Tibial nerve (tissue), 4 donors: ENCODE results near the gene EGFL7.

Experiments
- CTCF ChIP-seq, 5 experiments: fragments of 200-600 bp in 3 of 5; fragments of 450-650 bp in 2 of 5; sonication (generic) in 3 of 5; IDR thresholded peaks; one replicate each; pipeline ENCODE4 v1.5.1; 2016 to 2019; ENCODE audit warnings: antibody characterized with exemption in 5 of 5, mild to moderate bottlenecking in 3 of 5, moderate library complexity in 2 of 5
- EP300 ChIP-seq, 2 donors: sonication (generic); formaldehyde crosslinking; IDR thresholded peaks; one replicate each; pipeline ENCODE4 v1.6.1; 2017; ENCODE audit warnings: antibody characterized with exemption in 2 of 2, mild to moderate bottlenecking in 1 of 2

- TF ChIP-seq CTCF (IDR thresholded peaks at IDR 0.05): no peak
- TF ChIP-seq EP300 (IDR thresholded peaks at IDR 0.05): no peak
Measured at GRCh38 chr9:136678034-136678433, 15.3 kb downstream of the EGFL7 start.
